LNCAP (cell line): Measurements from ENCODE around the gene MAP2K5.

ENCODE experiments used
- TF ChIP-seq, protein P1 (sequence below): fragments of 450-650 bp; IDR thresholded peaks from 2 replicates; pipeline ENCODE4 v1.5.1; 2017; ENCODE audit warnings: mild to moderate bottlenecking

MAP2K5 gene

DNA sequence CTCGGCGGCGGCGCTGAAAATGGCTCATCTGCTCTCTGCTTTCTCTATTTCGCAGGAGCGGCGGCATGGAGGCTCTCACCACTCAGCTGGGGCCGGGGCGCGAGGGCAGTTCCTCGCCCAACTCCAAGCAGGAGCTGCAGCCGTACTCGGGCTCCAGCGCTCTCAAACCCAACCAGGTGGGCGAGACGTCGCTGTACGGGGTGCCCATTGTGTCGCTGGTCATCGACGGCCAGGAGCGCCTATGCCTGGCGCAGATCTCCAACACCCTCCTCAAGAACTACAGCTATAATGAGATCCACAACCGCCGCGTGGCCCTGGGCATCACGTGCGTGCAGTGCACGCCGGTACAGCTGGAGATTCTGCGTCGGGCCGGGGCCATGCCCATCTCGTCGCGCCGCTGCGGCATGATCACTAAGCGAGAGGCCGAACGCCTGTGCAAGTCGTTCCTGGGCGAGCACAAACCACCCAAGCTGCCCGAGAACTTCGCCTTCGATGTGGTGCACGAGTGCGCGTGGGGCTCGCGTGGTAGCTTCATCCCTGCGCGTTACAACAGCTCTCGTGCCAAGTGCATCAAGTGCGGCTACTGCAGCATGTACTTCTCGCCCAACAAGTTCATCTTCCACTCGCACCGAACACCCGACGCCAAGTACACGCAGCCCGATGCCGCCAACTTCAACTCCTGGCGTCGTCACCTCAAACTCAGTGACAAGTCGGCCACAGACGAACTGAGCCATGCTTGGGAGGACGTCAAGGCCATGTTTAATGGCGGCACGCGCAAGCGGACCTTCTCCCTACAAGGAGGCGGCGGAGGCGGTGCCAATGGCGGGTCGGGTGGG lies 283.6 kb downstream of the MAP2K5 start:
- TF ChIP-seq, protein P1, sequence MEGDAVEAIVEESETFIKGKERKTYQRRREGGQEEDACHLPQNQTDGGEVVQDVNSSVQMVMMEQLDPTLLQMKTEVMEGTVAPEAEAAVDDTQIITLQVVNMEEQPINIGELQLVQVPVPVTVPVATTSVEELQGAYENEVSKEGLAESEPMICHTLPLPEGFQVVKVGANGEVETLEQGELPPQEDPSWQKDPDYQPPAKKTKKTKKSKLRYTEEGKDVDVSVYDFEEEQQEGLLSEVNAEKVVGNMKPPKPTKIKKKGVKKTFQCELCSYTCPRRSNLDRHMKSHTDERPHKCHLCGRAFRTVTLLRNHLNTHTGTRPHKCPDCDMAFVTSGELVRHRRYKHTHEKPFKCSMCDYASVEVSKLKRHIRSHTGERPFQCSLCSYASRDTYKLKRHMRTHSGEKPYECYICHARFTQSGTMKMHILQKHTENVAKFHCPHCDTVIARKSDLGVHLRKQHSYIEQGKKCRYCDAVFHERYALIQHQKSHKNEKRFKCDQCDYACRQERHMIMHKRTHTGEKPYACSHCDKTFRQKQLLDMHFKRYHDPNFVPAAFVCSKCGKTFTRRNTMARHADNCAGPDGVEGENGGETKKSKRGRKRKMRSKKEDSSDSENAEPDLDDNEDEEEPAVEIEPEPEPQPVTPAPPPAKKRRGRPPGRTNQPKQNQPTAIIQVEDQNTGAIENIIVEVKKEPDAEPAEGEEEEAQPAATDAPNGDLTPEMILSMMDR, result no peak

DNA sequence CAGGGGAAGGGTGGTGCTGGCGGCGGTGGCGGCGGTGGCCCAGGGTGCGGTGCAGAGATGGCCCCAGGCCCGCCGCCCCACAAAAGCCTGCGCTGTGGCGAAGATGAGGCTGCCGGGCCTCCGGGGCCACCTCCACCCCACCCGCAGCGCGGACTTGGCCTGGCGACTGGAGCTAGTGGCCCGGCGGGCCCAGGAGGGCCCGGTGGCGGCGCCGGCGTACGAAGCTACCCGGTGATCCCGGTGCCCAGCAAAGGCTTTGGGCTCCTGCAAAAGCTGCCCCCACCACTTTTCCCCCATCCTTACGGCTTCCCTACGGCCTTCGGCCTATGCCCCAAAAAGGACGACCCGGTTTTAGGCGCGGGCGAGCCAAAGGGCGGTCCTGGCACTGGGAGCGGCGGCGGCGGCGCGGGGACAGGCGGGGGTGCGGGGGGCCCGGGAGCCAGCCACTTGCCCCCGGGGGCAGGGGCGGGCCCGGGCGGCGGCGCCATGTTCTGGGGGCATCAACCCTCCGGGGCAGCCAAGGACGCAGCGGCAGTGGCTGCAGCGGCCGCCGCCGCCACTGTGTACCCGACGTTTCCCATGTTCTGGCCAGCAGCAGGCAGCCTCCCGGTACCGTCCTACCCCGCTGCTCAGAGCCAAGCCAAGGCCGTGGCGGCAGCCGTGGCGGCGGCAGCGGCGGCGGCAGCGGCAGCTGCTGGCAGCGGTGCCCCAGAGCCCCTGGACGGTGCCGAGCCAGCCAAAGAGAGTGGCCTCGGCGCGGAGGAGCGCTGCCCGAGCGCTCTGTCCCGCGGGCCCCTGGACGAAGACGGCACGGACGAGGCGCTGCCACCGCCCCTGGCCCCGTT lies 284.4 kb downstream of the MAP2K5 start:
- TF ChIP-seq, protein P1, result no peak

DNA sequence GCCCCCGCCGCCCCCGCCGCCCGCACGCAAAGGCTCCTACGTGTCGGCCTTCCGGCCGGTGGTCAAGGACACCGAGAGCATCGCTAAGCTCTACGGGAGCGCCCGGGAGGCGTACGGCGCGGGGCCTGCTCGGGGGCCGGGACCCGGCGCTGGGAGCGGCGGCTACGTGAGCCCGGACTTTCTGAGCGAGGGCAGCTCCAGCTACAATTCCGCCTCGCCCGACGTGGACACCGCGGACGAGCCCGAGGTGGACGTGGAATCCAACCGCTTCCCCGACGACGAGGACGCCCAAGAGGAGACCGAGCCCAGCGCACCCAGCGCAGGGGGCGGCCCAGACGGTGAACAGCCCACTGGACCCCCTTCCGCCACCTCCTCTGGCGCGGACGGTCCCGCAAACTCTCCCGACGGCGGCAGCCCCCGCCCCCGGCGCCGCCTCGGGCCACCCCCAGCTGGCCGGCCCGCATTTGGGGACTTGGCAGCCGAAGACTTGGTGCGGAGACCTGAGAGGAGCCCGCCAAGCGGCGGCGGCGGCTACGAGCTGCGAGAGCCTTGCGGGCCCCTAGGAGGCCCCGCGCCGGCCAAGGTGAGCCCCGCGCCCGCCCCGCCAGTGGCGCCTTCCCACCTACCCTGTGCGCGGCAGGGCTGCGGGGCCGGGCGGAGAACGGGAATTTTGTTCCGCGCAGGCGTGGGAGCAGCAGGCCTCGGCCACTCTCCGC lies 285.2 kb downstream of the MAP2K5 start:
- TF ChIP-seq, protein P1, result no peak

DNA sequence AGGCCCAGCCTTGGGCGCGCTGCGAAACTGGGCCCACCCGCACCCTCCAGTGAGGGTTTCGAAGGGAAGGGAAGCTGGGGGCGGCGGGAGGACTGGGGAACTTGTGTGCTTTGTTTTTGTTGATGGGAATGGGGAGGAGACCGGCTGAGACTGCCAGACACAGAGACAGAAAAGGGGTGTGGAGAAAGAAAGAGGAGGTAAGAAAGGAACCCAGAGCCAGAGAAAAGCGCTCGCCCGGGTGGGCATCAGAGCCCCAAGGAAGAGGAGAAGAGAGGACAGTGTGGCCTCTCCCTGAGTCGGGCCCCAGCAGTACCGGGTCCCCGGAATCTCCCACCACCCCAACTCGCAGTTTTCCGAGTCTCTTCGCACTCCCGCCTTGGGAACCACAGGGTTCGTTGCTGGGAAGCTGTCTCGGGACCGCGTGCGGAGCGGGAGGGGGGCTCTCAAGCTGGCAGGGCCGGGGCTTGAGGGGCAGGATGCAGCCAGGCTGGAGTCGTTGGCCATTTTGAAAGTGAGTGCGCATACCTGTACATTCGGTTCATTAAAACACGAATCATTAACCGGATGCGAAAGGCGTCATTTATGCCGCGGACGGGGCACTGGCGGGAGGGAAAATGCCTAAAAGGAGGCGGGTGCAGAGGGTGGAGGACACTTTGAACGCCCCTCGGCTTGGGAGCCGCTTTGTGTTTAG lies 285.9 kb downstream of the MAP2K5 start:
- TF ChIP-seq, protein P1, result no peak

DNA sequence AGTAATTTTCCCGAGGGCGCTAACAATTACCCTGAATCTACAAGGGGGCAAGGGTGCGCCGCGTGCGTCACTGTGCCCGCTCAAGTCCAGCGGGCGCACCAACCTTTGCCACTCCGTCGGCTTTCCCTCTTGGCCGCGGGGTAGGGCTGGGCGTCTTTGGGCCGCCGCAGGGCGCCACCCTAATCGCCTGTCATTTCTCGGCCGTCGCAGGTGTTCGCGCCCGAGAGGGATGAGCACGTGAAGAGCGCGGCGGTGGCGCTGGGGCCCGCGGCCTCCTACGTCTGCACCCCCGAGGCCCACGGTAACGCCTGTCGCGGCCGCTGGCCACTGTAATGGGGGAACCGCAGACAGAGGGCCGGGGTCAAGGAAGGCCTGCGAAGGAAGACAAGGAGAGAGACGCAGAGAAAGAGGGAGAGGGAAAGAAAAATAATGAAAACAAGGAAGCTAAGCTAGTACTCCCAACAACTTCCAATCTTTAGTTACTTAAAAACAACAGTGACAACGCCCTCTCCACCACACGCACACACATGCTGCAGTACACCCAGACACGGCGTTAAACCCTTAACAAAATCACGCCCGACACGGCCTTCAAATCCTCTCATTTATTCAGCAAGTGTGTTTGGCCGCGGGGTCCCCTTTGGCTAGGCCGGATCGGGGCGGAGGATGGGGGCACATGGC lies 286.6 kb downstream of the MAP2K5 start:
- TF ChIP-seq, protein P1, result no peak

DNA sequence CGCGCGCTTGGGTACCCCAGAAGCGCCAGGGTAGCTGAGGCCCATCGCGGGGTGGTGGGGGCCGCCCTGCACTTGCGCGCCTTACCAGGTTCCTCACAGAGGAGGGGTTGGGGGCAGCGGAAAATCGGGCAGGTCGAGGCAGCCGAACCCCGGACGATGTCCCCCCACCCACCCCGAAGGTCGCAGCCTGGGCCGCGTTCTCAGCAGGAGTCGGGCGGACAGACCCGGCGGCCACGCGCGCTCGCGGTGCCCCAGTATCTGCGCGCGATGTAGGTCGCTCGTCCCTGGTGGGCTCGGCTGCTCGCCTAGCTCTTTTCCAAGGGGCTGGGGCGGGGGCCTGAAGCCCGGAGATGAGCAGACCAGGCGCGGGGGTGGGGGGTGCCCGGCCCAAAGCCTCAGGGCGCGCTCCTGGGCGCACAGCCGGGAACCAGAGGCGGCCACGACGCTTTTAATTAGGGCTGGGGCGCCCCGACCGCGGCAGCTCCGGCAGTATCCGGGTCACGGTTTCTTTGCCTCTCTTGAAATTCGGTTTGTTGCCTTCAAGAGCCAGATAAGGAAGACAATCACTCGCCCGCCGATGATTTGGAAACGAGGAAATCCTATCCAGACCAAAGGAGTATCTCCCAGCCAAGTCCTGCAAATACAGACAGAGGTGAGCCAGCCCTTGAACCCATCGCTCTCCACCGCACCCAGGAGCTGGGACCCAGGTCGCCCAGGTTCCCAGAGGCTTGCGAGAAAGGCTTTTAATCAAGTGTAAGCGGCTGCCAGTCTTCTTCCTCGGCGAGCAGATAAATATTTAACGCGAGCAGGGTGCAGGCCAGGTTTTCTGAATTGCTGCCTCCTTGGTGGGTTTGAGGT lies 287.4 kb downstream of the MAP2K5 start:
- TF ChIP-seq, protein P1, result no peak
